GM12891 (cell line): ENCODE results near the gene CYP26C1. TPM values are rescaled to one million over a fixed set of nuclear protein-coding genes. Genes with fewer than 3 reads are reported as not detected.

ENCODE experiments used
- DNase-seq: peaks from one replicate; pipeline ENCODE4 v3.0.0; 2011; ENCODE audit warnings: low spot score; ENCODE audit not compliant: insufficient read length
- FAIRE-seq: peaks from 2 replicates; lab custom pipeline; 2011; peaks lifted over from hg19 to GRCh38; lab: Jason Lieb, UNC
- PAX5 ChIP-seq: IDR thresholded peaks from 2 replicates; pipeline ENCODE4 v1.6.1; 2011; ENCODE audit warnings: low read length, moderate library complexity, mild to moderate bottlenecking; ENCODE audit not compliant: insufficient read depth, severe bottlenecking
- POLR2A ChIP-seq: IDR thresholded peaks from 2 replicates; pipeline ENCODE4 v1.6.1; 2011; ENCODE audit warnings: low read depth, low read length, control low read depth
- POLR2AphosphoS5 ChIP-seq: IDR thresholded peaks from 2 replicates; pipeline ENCODE4 v1.6.1; 2011; ENCODE audit warnings: low read depth, low read length, control low read depth
- POU2F2 ChIP-seq: IDR thresholded peaks from 2 replicates; pipeline ENCODE4 v1.6.1; 2011; ENCODE audit warnings: low read depth, mild to moderate bottlenecking, control low read depth, low read length, moderate library complexity
- SPI1 ChIP-seq: IDR thresholded peaks from 2 replicates; pipeline ENCODE4 v1.6.1; 2011; ENCODE audit warnings: low read depth, low read length, control low read depth
- TAF1 ChIP-seq: IDR thresholded peaks from 2 replicates; pipeline ENCODE4 v1.6.1; 2011; ENCODE audit warnings: low read depth, low read length, control low read depth
- polyA plus RNA-seq: library from polyadenylated mRNA; unstranded; fragments of >200 nt; gene quantifications from one replicate; pipeline ENCODE4 v1.2.1, GENCODE V29; 2012; ENCODE audit warnings: low read depth, missing spikeins, inconsistent platforms; ENCODE audit not compliant: missing spikeins

The CYP26C1 gene, protein sequence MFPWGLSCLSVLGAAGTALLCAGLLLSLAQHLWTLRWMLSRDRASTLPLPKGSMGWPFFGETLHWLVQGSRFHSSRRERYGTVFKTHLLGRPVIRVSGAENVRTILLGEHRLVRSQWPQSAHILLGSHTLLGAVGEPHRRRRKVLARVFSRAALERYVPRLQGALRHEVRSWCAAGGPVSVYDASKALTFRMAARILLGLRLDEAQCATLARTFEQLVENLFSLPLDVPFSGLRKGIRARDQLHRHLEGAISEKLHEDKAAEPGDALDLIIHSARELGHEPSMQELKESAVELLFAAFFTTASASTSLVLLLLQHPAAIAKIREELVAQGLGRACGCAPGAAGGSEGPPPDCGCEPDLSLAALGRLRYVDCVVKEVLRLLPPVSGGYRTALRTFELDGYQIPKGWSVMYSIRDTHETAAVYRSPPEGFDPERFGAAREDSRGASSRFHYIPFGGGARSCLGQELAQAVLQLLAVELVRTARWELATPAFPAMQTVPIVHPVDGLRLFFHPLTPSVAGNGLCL
- not detected for polyA plus RNA-seq

DNA sequence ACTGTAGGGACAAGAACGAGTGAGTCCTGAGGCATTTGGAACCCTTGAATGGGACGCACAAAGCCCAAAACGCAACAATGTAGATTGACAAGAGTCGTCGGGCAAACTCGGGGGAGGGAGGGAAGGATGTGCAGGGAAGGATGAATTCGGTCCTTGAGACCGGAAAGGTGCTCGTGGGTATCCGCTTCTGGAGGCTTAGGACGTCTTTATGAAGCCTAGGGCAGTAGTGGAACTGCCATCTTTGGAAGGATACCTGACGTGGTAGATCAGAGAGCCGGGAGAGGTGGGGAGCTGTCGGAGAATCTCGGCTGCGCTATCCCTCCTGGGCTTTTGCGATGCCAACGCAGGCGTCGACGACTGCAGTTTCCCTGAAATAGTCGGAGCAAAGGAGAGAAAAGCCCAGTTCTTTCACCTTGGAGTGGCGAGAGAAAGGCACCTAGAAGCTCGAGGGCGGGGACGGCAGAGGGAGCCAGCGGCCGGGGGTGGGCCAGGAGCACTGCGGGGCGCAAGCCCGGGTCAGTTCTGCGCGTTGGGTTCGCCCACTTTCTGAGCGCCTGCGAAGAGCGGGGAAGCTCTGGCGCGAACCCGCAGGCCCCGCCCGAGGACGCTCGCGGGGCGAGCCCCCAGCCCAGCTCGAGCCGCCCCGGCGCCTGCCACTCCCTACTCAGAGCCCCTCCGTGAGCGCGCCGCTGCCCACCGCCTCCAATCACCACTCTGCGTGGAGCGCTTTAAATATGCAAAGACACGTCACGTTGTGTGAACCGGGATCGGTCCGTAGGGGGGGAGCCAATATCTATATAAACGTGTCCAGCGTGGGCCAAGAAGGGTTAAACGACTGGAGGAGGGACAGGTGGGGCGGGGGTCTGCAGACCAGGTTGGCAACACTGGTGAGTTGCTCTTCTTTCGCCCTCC is at the start of gene CYP26C1:
Gene CYP26C1, plus strand, starts transcription at position 824 of the 912 bp plus-strand sequence. CDS start 466 bp downstream, outside the sequence.
- DNase-seq (no peak), FAIRE-seq (no peak)
- no peak for TF ChIP-seq POLR2A
- TF ChIP-seq POLR2AphosphoS5: no peak
- TF ChIP-seq POU2F2: no peak
- TF ChIP-seq PAX5: no peak
- TF ChIP-seq TAF1: no peak
- no peak for TF ChIP-seq SPI1

DNA sequence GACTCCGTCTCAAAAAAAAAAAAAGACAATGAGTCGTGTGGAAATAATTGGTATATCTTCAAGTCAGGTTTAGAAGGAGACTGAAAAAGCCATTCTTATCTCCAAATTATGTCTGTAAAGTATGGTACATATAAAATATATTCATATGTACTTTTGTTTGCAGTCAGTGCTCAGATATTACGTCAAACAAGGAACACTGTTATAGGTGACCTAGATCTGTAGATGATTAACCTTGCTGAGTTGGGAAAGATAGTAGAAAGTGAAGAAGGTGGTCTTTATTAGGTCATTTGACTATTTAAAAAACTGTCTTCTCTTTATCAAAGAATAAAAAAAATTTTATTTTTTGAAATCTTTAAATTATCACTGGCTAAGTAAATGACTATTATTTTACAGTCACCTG is 44.9 kb upstream of the CYP26C1 start:
- FAIRE-seq (no peak), DNase-seq (no peak)
- TF ChIP-seq POU2F2 (no peak), SPI1 (no peak), POLR2A (no peak), PAX5 (no peak), POLR2AphosphoS5 (no peak), TAF1 (no peak)

DNA sequence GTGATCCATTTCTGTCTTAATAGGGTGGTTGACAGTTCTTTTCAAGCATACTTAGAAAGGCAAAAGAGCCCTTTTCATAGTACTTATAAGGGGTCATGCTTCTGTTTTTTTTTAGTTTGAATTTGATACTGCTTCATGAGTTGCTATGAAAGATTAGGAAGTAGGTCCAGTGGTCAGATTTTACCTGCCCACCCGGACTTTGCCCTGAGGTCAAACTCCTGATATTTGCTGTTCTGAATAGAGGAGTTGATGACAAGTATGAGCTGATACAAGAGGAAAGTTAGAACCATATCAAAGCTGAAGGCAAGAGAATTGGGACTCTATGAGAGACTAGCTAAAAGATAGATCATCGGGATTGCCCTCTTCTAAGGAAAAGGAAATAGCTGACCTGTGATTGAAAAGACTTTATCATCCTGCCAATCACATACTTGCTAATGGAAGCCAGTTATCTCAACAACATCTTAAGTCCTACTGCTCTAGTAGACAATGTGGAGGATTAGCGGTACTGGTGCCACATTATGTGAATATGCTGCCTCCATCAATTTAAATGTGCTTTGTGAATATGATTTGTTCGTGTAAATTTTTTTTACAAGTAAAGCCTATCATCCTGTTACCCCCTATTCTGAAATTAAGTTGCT is 37.5 kb upstream of the CYP26C1 start:
- FAIRE-seq: peak; percentile 26
- no peak for TF ChIP-seq PAX5
- TF ChIP-seq TAF1: no peak
- no peak for TF ChIP-seq POLR2A
- no peak for TF ChIP-seq SPI1
- no peak for TF ChIP-seq POU2F2
- TF ChIP-seq POLR2AphosphoS5: no peak

DNA sequence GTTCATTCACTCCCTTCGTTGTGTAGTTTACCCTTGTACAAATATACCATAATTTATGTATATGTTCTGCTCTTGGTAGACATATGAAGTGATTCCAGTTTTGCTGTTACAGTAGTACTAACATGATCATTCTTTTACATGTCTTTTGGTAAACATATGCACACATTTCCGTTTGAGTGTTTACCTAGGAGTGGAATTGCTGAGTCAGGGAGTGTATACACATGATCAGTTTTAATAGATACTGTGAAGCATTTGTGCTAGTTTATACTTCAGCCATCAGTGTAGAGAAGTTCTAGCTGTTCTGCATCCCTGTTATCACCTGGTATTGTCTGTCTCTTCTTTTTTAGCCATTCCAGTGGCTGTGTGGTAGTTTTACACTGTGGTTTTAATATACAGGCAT is 34.5 kb upstream of the CYP26C1 start:
- peak; percentile 5 for FAIRE-seq
- DNase-seq: no peak
- TF ChIP-seq POLR2A (no peak), SPI1 (no peak)

More for the DNA sequence above, 37.5 kb upstream of the CYP26C1 start:
- no peak for DNase-seq

DNA sequence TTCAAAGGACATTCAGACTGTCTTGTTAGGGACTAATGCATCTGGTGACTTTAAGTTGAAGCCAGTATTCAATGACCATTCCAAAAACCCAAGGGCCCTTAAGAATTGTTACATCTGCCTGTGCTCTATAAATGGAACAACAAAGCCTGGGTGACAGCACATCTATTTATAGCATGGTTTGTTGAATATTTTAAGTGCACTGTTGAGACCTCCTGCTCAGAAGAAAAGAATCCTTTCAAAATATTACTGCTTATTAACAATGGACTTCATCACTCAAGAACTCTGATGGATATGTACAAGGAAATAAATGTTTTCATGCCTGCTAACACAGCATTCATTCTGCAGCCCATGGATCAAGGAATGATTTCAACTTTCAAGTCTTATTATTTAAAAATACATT is 33.1 kb upstream of the CYP26C1 start:
- DNase-seq: no peak
- FAIRE-seq: no peak
- no peak for TF ChIP-seq POU2F2
- TF ChIP-seq SPI1: no peak
- no peak for TF ChIP-seq POLR2A
- TF ChIP-seq TAF1: no peak

DNA sequence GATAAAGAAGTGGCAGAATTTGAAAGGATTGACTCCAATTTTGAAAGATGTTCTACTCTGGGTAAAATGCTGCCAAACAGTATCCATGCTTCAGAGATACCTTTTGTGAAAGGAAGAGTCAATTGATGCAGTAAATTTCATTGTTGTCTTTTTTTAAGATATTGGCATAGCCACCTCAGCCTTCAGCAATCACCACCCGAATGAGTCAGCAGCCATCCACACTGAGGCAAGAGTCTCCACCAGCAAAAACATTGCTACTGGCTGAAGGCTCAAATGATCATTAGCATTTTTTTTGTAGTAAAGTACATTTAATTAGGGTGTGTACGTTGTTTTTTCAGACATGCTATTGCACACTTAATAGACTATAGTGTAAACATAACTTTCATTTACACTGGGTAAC is 31.7 kb upstream of the CYP26C1 start:
- TF ChIP-seq POLR2AphosphoS5 (no peak), POLR2A (no peak), POU2F2 (no peak), SPI1 (no peak), TAF1 (no peak), PAX5 (no peak)
- DNase-seq: no peak
- no peak for FAIRE-seq

DNA sequence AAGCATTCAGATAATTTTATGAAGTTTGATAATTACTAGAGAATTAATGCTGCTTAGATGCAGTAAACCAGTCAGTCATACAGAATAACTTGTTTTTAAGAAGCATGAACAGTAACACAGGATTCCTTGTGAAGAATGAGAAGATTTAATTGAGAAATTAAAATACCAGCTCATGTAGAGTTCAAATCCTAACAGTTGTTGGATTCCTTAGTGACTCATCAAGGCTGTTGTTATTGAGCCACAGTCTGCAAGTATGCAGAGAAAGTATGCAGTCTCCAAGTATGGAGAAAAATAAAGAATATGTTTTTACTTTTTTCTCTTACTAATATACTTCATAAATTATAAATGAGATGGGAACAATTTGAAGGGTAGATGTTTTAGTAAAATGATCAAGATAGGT is 30.2 kb upstream of the CYP26C1 start:
- DNase-seq (no peak), FAIRE-seq (no peak)
- TF ChIP-seq TAF1: no peak
- TF ChIP-seq POLR2AphosphoS5: no peak
- TF ChIP-seq PAX5: no peak
- TF ChIP-seq POU2F2: no peak
- no peak for TF ChIP-seq SPI1
- TF ChIP-seq POLR2A: no peak

DNA sequence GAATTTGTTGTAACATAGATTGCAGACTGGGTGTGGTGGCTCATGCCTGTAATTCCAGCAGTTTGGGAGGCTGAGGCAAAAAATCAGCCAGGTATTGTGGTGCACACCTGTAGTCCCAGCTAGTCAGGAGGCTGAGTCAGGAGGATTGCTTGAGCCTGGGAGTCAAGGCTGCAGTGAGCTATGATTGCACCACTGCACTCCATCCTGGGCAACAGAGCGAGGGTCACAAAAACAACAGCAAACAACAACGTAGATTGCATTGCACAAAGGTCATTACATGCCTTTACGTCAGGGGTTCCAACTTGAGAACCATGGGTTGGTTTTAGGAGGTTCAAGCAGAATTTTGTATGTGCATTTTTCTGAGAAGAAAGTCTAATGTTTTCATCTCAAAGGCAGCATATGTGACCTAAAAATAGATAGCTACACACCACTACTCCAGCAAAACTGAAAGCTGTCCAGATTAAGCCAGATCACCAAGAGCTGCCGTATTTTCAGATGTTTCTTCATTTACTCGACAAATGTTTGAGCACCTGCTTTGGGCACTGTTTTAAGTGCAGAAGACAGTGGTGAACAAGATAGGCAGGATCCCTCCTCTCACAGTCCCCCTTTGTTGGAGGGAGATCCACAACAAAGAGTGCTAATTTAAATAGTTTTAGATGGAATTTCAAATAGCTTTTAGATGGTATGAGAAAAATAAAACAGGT is 28.3 kb upstream of the CYP26C1 start:
- FAIRE-seq: peak; percentile 16

More for the DNA sequence above, 28.3 kb upstream of the CYP26C1 start:
- no peak for DNase-seq
- TF ChIP-seq POU2F2: no peak
- no peak for TF ChIP-seq POLR2AphosphoS5
- no peak for TF ChIP-seq PAX5
- TF ChIP-seq SPI1: no peak
